Esophagus muscularis mucosa (tissue), 4 donors: ENCODE measurements around the gene PCID2.

Experiments
- CTCF ChIP-seq, 3 experiments: fragments of 200-600 bp in 2 of 3; fragments of 450-650 bp in 1 of 3; sonication (generic) in 2 of 3; IDR thresholded peaks; one replicate each; pipeline ENCODE4 v1.5.1; 2017 to 2019; ENCODE audit warnings: antibody characterized with exemption in 3 of 3, mild to moderate bottlenecking in 2 of 3, moderate library complexity in 1 of 3
- EP300 ChIP-seq: sonication (generic); formaldehyde crosslinking; IDR thresholded peaks from one replicate; pipeline ENCODE4 v1.6.1; 2017; ENCODE audit warnings: antibody characterized with exemption
- POLR2A ChIP-seq: fragments of 450-650 bp; IDR thresholded peaks from one replicate; pipeline ENCODE4 v1.6.1; 2017; ENCODE audit warnings: antibody characterized with exemption, moderate library complexity, mild to moderate bottlenecking, low read depth
- POLR2AphosphoS5 ChIP-seq, 2 donors: sonication (generic); formaldehyde crosslinking; IDR thresholded peaks; one replicate each; pipeline ENCODE4 v1.6.1; 2017; ENCODE audit warnings: antibody characterized with exemption in 2 of 2

- no peak for TF ChIP-seq POLR2A
- TF ChIP-seq CTCF (IDR thresholded peaks at IDR 0.05) = no peak
- TF ChIP-seq EP300 = no peak
- no peak for TF ChIP-seq POLR2AphosphoS5 (IDR thresholded peaks at IDR 0.05)
Observed at GRCh38 chr13:113167575-113167974, 40.9 kb downstream of the PCID2 start.
